ENCODE data around the gene VEGFB. TPM values are rescaled to one million over a fixed set of nuclear protein-coding genes. Genes with fewer than 3 reads are reported as not detected.

Gene VEGFB
- total RNA-seq, 4 donors from 2014 or later = 56.1 to 75.0 (median 65.5) TPM

GRCh38 chr11:64238999-64239398, 4.6 kb downstream of the VEGFB start:
- Histone ChIP-seq H3K4me3 (no peak overlapping the region), H3K27me3 (no peaks in the 10 kb centered on the region), H3K9me3 (no peaks in the 10 kb centered on the region), H3K27ac (peak overlapping the region; percentile 97), H3K36me3 (peaks cover 29% of the 10 kb centered on the region), H3K4me1 (peaks cover 79% of the 10 kb centered on the region)
- DNase-seq (ENCODE audit: low spot score in 2 of 2) = no peak
- 64% methylated on average over 5 of the region's 5 CpGs for WGBS
- TF ChIP-seq POLR2AphosphoS5 (IDR thresholded peaks at IDR 0.05) (no peak), CTCF (IDR thresholded peaks at IDR 0.05) (no peak), EP300 (IDR thresholded peaks at IDR 0.05) (no peak), POLR2A (IDR thresholded peaks at IDR 0.05) (no peak)

GRCh38 chr11:64239662-64240434, 5.5 kb downstream of the VEGFB start:
- 84% methylated on average over 10 of the region's 11 CpGs for WGBS
- Histone ChIP-seq H3K4me1 (peaks cover 82% of the 10 kb centered on the region), H3K4me3 (peak overlapping the region; percentile 84), H3K27me3 (no peaks in the 10 kb centered on the region), H3K9me3 (no peaks in the 10 kb centered on the region), H3K36me3 (peaks cover 32% of the 10 kb centered on the region), H3K27ac (peak overlapping the region; percentile 97)
- TF ChIP-seq CTCF (IDR thresholded peaks at IDR 0.05) (no peak), POLR2A (IDR thresholded peaks at IDR 0.05) (no peak), EP300 (IDR thresholded peaks at IDR 0.05) (no peak), POLR2AphosphoS5 (IDR thresholded peaks at IDR 0.05) (no peak)
- DNase-seq (ENCODE audit: low spot score in 2 of 2) = no peak

GRCh38 chr11:64240435-64241240, 6.3 kb downstream of the VEGFB start, which contains the start of gene FKBP2:
Gene FKBP2, plus strand, starts transcription at chr11:64241095. Its CDS starts 1,293 bp downstream, at chr11:64242388.
- Histone ChIP-seq H3K27ac (peak within 1 kb of the TSS; percentile 97), H3K27me3 (no peaks in the 10 kb centered on the region), H3K4me3 (peak within 1 kb of the TSS; percentile 84), H3K4me1 (peaks cover 82% of the 10 kb centered on the region), H3K36me3 (peaks cover 32% of the 10 kb centered on the region), H3K9me3 (no peaks in the 10 kb centered on the region)
- no peak for TF ChIP-seq EP300 (IDR thresholded peaks at IDR 0.05)
- TF ChIP-seq POLR2A (IDR thresholded peaks at IDR 0.05) = peak; percentile 61 to 86
- TF ChIP-seq CTCF (IDR thresholded peaks at IDR 0.05) = no peak
- peak in 2 of 3 donors; percentile 36 to 97 for TF ChIP-seq POLR2AphosphoS5 (IDR thresholded peaks at IDR 0.05)
- WGBS = 2% methylated on average over 16 of the region's 58 CpGs
- DNase-seq (ENCODE audit: low spot score in 2 of 2) = peak; percentile 98

GRCh38 chr11:64241241-64241490, 6.8 kb downstream of the VEGFB start:
- H3K4me1 ChIP-seq = peaks cover 82% of the 10 kb centered on the region
- H3K4me3 ChIP-seq = peak overlapping the region; percentile 84
- peak; percentile 100 for DNase-seq (ENCODE audit: low spot score in 2 of 2)
- H3K36me3 ChIP-seq = peaks cover 32% of the 10 kb centered on the region
- H3K9me3 ChIP-seq = no peaks in the 10 kb centered on the region
- TF ChIP-seq EP300 (IDR thresholded peaks at IDR 0.05) (no peak), POLR2AphosphoS5 (IDR thresholded peaks at IDR 0.05) (no peak), POLR2A (IDR thresholded peaks at IDR 0.05) (no peak), CTCF (IDR thresholded peaks at IDR 0.05) (no peak)
- 0% methylated on average over 1 of the region's 24 CpGs for WGBS
- H3K27me3 ChIP-seq = no peaks in the 10 kb centered on the region
- H3K27ac ChIP-seq = peak overlapping the region; percentile 97
